K562 (cell line): ENCODE results near the gene VSIG4. TPM values are rescaled to one million over a fixed set of nuclear protein-coding genes. Genes with fewer than 3 reads are reported as not detected.

ENCODE experiments used
- CBX3 ChIP-seq, 2 experiments: IDR thresholded peaks; 1 replicate in 1 of 2; 2 replicates in 1 of 2; pipeline ENCODE4 v1.6.1; 2012; ENCODE audit warnings: inconsistent platforms in 2 of 2, low read length in 2 of 2, borderline replicate concordance in 1 of 2, control low read depth in 1 of 2
- CCNT2 ChIP-seq: IDR thresholded peaks from 2 replicates; pipeline ENCODE4 v1.6.1; 2011; ENCODE audit warnings: borderline replicate concordance, low read depth, mild to moderate bottlenecking, moderate library complexity, mixed read lengths, low read length; ENCODE audit not compliant: insufficient read length; ENCODE audit errors: extremely low read depth
- CTBP1 ChIP-seq: fragments of 450-650 bp; IDR thresholded peaks from 2 replicates; pipeline ENCODE4 v1.6.1; 2016; ENCODE audit warnings: borderline replicate concordance
- CXXC5 ChIP-seq: fragments of 250-450 bp; sonication (Bioruptor Pico); IDR thresholded peaks from 2 replicates; pipeline ENCODE4 v1.8.0; 2022; ENCODE audit warnings: inconsistent platforms, mild to moderate bottlenecking, moderate library complexity
- EP300 ChIP-seq: IDR thresholded peaks from 2 replicates; pipeline ENCODE4 v1.6.1; 2012; ENCODE audit warnings: low read length, improper control_type of control experiment
- GTF2A2 ChIP-seq: IDR thresholded peaks from 2 replicates; pipeline ENCODE4 v1.6.1; 2016; ENCODE audit warnings: mild to moderate bottlenecking, missing genetic modification characterization, missing compliant biosample characterization
- HMBOX1 ChIP-seq: sonication (generic); IDR thresholded peaks from 2 replicates; pipeline ENCODE4 v1.6.1; 2016
- HMG20B ChIP-seq: fragments of 250-450 bp; sonication (Bioruptor Pico); IDR thresholded peaks from 2 replicates; pipeline ENCODE4 v1.5.0; 2021; ENCODE audit warnings: mild to moderate bottlenecking
- MAFK ChIP-seq: IDR thresholded peaks from 2 replicates; pipeline ENCODE4 v1.6.1; 2011; ENCODE audit warnings: low read length, improper control_type of control experiment
- NBN ChIP-seq: fragments of 450-650 bp; IDR thresholded peaks from 2 replicates; pipeline ENCODE4 v1.6.1; 2016; ENCODE audit warnings: low read depth, mild to moderate bottlenecking
- PRPF4 ChIP-seq: fragments of 200-400 bp; formaldehyde crosslinking; IDR thresholded peaks from one replicate; pipeline ENCODE4 v1.6.1; 2017; ENCODE audit warnings: low read length, low read depth, mild to moderate bottlenecking; ENCODE audit not compliant: insufficient read depth, poor library complexity, severe bottlenecking
- SOX6 ChIP-seq: fragments of 450-650 bp; IDR thresholded peaks from 2 replicates; pipeline ENCODE4 v1.6.1; 2014; ENCODE audit warnings: mild to moderate bottlenecking
- TAL1 ChIP-seq: fragments of 450-650 bp; IDR thresholded peaks from 2 replicates; pipeline ENCODE4 v1.6.1; 2016; ENCODE audit warnings: mild to moderate bottlenecking
- TRIM25 ChIP-seq: fragments of 450-650 bp; IDR thresholded peaks from 2 replicates; pipeline ENCODE4 v1.7.0; 2016; ENCODE audit warnings: borderline replicate concordance
- ZNF740 ChIP-seq, 3 experiments: fragments of 200-800 bp in 1 of 3; sonication (Bioruptor generic) in 1 of 3; sonication (generic) in 1 of 3; formaldehyde crosslinking in 1 of 3; IDR thresholded peaks; 2 replicates each; pipeline versions ENCODE4 v1.6.1 to v1.8.0; 2016 to 2022; ENCODE audit warnings: mild to moderate bottlenecking in 2 of 3, missing compliant biosample characterization in 2 of 3, missing genetic modification characterization in 2 of 3, missing genetic modification reagents in 1 of 3
- polyA plus RNA-seq, 8 experiments: library from polyadenylated mRNA; depleted of rRNA in 4 of 8; stranded (reverse) in 5 of 8; unstranded in 3 of 8; fragments of >200 nt; fragmentation: Nextera tagmentation in 2 of 8; fragmentation: Illumina TruSeq in 1 of 8; extraction: Ambion mirVana in 2 of 8; extraction: Trizol in 1 of 8; gene quantifications; 2 replicates each; pipeline versions ENCODE4 v1.2.1 to v1.2.3, GENCODE V29; 2011 to 2014; ENCODE audit warnings: inconsistent platforms in 1 of 8, missing spikeins in 1 of 8
- total RNA-seq, 7 experiments: library from RNA; depleted of rRNA in 6 of 7; stranded (reverse); fragments of >200 nt in 6 of 7; fragmentation: Illumina TruSeq in 2 of 7; extraction: Trizol in 2 of 7; gene quantifications; 2 replicates each; pipeline versions ENCODE4 v1.2.1 to v1.2.3, GENCODE V29; 2011 to 2021; ENCODE audit warnings: low replicate concordance in 1 of 7
- TF ChIP-seq, protein P1 (sequence below), 2 experiments: IDR thresholded peaks in 1 of 2; conservative IDR thresholded peaks in 1 of 2; 2 replicates each; pipeline ENCODE4 v1.6.1; 2016; ENCODE audit warnings: low read depth in 2 of 2, mild to moderate bottlenecking in 1 of 2, missing compliant biosample characterization in 1 of 2, missing genetic modification characterization in 1 of 2, moderate library complexity in 1 of 2
- TF ChIP-seq, protein P2 (sequence below): fragments of 150-350 bp; conservative IDR thresholded peaks from 2 replicates; pipeline ENCODE4 v1.6.1; 2014; ENCODE audit warnings: low read length

Gene VSIG4
- total and polyA plus RNA-seq, 9 of the 15 experiments (the other 6 are each of a cell fraction or from before 2014, with no cell fraction given), result 0.22 to 1.6 (median 0.46) TPM; not detected in 1

DNA sequence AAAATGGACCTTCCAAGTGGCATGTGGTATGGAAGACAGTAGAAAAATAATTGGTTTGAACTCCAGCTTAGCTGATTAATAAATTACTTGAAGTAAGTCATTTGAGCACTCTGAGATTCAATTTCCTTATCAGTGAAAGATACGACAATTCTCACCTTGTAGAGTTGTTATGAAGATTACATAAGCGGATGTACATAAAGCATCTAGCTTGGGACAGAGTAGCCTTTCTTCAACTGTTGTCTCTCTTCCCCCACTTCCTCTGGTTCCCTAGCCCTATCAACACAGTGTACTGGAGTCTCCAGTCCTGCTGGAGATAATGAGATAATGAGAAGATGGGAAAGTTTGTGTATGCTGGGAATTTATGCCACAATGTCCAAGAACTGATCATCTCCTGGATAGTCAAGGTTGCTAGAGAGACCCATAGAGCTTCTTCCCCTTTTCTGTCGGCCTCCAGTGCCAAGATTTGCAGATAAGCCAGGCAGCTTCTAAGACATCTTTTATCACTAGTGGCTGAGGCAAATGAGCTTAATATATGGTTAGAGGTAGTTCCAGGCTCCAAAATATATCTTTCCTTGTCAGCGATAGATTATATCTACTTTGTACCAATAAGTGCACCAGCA lies 33.9 kb downstream of the VSIG4 start (continued):
- TF ChIP-seq, protein P1, sequence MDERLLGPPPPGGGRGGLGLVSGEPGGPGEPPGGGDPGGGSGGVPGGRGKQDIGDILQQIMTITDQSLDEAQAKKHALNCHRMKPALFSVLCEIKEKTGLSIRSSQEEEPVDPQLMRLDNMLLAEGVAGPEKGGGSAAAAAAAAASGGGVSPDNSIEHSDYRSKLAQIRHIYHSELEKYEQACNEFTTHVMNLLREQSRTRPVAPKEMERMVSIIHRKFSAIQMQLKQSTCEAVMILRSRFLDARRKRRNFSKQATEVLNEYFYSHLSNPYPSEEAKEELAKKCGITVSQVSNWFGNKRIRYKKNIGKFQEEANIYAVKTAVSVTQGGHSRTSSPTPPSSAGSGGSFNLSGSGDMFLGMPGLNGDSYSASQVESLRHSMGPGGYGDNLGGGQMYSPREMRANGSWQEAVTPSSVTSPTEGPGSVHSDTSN (CRISPR knock-in tag; IDR thresholded peaks at IDR 0.05; ENCODE audit: low read depth), result no peak
- TF ChIP-seq, protein P1 (tag; conservative IDR thresholded peaks at IDR 0.05; ENCODE audit: low read depth), result peak; percentile 50; the same call in 1 of the 2 replicates
- TF ChIP-seq, protein P2, sequence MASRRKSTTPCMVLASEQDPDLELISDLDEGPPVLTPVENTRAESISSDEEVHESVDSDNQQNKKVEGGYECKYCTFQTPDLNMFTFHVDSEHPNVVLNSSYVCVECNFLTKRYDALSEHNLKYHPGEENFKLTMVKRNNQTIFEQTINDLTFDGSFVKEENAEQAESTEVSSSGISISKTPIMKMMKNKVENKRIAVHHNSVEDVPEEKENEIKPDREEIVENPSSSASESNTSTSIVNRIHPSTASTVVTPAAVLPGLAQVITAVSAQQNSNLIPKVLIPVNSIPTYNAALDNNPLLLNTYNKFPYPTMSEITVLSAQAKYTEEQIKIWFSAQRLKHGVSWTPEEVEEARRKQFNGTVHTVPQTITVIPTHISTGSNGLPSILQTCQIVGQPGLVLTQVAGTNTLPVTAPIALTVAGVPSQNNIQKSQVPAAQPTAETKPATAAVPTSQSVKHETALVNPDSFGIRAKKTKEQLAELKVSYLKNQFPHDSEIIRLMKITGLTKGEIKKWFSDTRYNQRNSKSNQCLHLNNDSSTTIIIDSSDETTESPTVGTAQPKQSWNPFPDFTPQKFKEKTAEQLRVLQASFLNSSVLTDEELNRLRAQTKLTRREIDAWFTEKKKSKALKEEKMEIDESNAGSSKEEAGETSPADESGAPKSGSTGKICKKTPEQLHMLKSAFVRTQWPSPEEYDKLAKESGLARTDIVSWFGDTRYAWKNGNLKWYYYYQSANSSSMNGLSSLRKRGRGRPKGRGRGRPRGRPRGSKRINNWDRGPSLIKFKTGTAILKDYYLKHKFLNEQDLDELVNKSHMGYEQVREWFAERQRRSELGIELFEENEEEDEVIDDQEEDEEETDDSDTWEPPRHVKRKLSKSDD, result no peak
- TF ChIP-seq ZNF740 (CRISPR knock-in tag; IDR thresholded peaks at IDR 0.05) (no peak), ZNF740 (tag; IDR thresholded peaks at IDR 0.05) (no peak), EP300 (peak; percentile 47; the same call in 1 of the 2 replicates), CBX3 (IDR thresholded peaks at IDR 0.05; ENCODE audit: borderline replicate concordance in 1 of 2, low read length in 2 of 2) (0 out of 3 replicates have a peak, but pooled peaks of 1 of the 2 experiments have one; percentile 16), NBN (no peak), TRIM25 (no peak), HMBOX1 (peak; percentile 48; the same call in 1 of the 2 replicates), CXXC5 (CRISPR knock-in tag) (peak; percentile 8; the same call in 1 of the 2 replicates), HMG20B (CRISPR knock-in tag) (0 out of 2 replicates have a peak, but pooled peaks have one; percentile 50), CTBP1 (peak; percentile 64; the same call in 1 of the 2 replicates), PRPF4 (no peak), TAL1 (peak; percentile 15), SOX6 (peak; percentile 68; the same call in 1 of the 2 replicates), GTF2A2 (tag) (no peak), CCNT2 (peak; percentile 61), MAFK (no peak)
